ENCODE results near the gene MAOB. TPM values are rescaled to one million over a fixed set of nuclear protein-coding genes. Genes with fewer than 3 reads are reported as not detected.
"Not testable (repeated sequence)": the region's sequence is repeated elsewhere in the genome, so short reads cannot be mapped to it uniquely, and the experiment has no call there.

Gene MAOB
- total RNA-seq, 4 donors from 2014 or later: 1.9 to 4.5 (median 2.1) TPM

GRCh38 chrX:43728002-43728401 is 154.2 kb downstream of the MAOB start:
- H3K36me3 ChIP-seq: peaks cover 16% of the 10 kb centered on the region
- DNase-seq (ENCODE audit: low spot score in 2 of 2): no peak

GRCh38 chrX:43727254-43727653 is 155.0 kb downstream of the MAOB start:
- DNase-seq (ENCODE audit: low spot score in 2 of 2); H3K27ac ChIP-seq; H3K4me3 ChIP-seq; H3K9me3 ChIP-seq; H3K27me3 ChIP-seq; H3K4me1 ChIP-seq: not testable (repeated sequence)
- peaks cover 14% of the 10 kb centered on the region for H3K36me3 ChIP-seq
- 87% methylated on average over 6 of the region's 6 CpGs for WGBS

More at GRCh38 chrX:43728002-43728401, 154.2 kb downstream of the MAOB start:
- H3K4me3 ChIP-seq: no peak overlapping the region
- H3K9me3 ChIP-seq: no peaks in the 10 kb centered on the region
- H3K4me1 ChIP-seq: no peaks in the 10 kb centered on the region
- H3K27me3 ChIP-seq: no peaks in the 10 kb centered on the region
- TF ChIP-seq CTCF (IDR thresholded peaks at IDR 0.05) (no peak), EP300 (IDR thresholded peaks at IDR 0.05) (no peak), POLR2A (IDR thresholded peaks at IDR 0.05) (no peak), POLR2AphosphoS5 (IDR thresholded peaks at IDR 0.05) (no peak)
- H3K27ac ChIP-seq: no peak overlapping the region
- 83% methylated on average over 5 of the region's 5 CpGs for WGBS

- not testable (repeated sequence) for H3K4me1 ChIP-seq; DNase-seq (ENCODE audit: low spot score in 2 of 2); H3K9me3 ChIP-seq; H3K27ac ChIP-seq; H3K27me3 ChIP-seq; H3K36me3 ChIP-seq; H3K4me3 ChIP-seq
- WGBS: 83% methylated on average over 5 of the region's 5 CpGs
These were observed 157.0 kb downstream of the MAOB start for GRCh38 chrX:43725227-43725626.

- Histone ChIP-seq H3K36me3 (no peaks in the 10 kb centered on the region), H3K27me3 (no peaks in the 10 kb centered on the region), H3K27ac (no peak overlapping the region), H3K4me1 (no peaks in the 10 kb centered on the region), H3K4me3 (no peak overlapping the region), H3K9me3 (no peaks in the 10 kb centered on the region)
- 50% methylated on average over 1 of the region's 1 CpG for WGBS
- TF ChIP-seq POLR2A (IDR thresholded peaks at IDR 0.05) (no peak), EP300 (IDR thresholded peaks at IDR 0.05) (no peak), POLR2AphosphoS5 (IDR thresholded peaks at IDR 0.05) (no peak), CTCF (IDR thresholded peaks at IDR 0.05) (no peak)
- no peak for DNase-seq (ENCODE audit: low spot score in 2 of 2)
These were observed 161.3 kb downstream of the MAOB start for GRCh38 chrX:43720961-43721360.

GRCh38 chrX:43720082-43720481 is 162.2 kb downstream of the MAOB start:
- TF ChIP-seq POLR2AphosphoS5 (IDR thresholded peaks at IDR 0.05): no peak
- no peak for TF ChIP-seq POLR2A (IDR thresholded peaks at IDR 0.05)
- TF ChIP-seq CTCF (IDR thresholded peaks at IDR 0.05): no peak
- TF ChIP-seq EP300 (IDR thresholded peaks at IDR 0.05): no peak
- H3K36me3 ChIP-seq: no peaks in the 10 kb centered on the region
- no peak overlapping the region for H3K27ac ChIP-seq
- no peaks in the 10 kb centered on the region for H3K27me3 ChIP-seq
- H3K4me3 ChIP-seq: no peak overlapping the region
- DNase-seq (ENCODE audit: low spot score in 2 of 2): no peak
- H3K9me3 ChIP-seq: no peaks in the 10 kb centered on the region
- 74% methylated on average over 3 of the region's 3 CpGs for WGBS
- H3K4me1 ChIP-seq: no peaks in the 10 kb centered on the region

GRCh38 chrX:43718956-43719355 is 163.3 kb downstream of the MAOB start:
- 44% methylated on average over 1 of the region's 1 CpG for WGBS
- H3K27me3 ChIP-seq: no peaks in the 10 kb centered on the region
- H3K27ac ChIP-seq: no peak overlapping the region
- no peak for DNase-seq (ENCODE audit: low spot score in 2 of 2)
- no peaks in the 10 kb centered on the region for H3K9me3 ChIP-seq
- no peaks in the 10 kb centered on the region for H3K36me3 ChIP-seq
- TF ChIP-seq EP300 (IDR thresholded peaks at IDR 0.05) (no peak), POLR2AphosphoS5 (IDR thresholded peaks at IDR 0.05) (no peak), CTCF (IDR thresholded peaks at IDR 0.05) (no peak), POLR2A (IDR thresholded peaks at IDR 0.05) (no peak)
- H3K4me1 ChIP-seq: no peaks in the 10 kb centered on the region
- no peak overlapping the region for H3K4me3 ChIP-seq
